Left forelimb (tissue), 1 donor: ENCODE measurements around the gene CNKSR2.

Source experiments
- DNase-seq: peaks from one replicate; pipeline ENCODE4 v3.0.0-alpha.2; 2018; ENCODE audit warnings: low spot score

Gene CNKSR2

GRCh38 chrX:21374163-21374993, at the start of gene CNKSR2:
CNKSR2 (plus strand) TSS chrX:21374418; CDS start chrX:21374898, 480 bp downstream.
- peak; percentile 71 for DNase-seq

GRCh38 chrX:21354725-21355124, 19.5 kb upstream of the CNKSR2 start:
- no peak for DNase-seq

GRCh38 chrX:21355831-21356230, 18.4 kb upstream of the CNKSR2 start:
- DNase-seq = no peak

- DNase-seq = no peak
These were observed 4.6 kb upstream of the CNKSR2 start for GRCh38 chrX:21369613-21370012.

- DNase-seq = no peak
These were observed 1.2 kb upstream of the CNKSR2 start for GRCh38 chrX:21373001-21373400.

GRCh38 chrX:21373637-21374162, 518 bp upstream of the CNKSR2 start:
- no peak for DNase-seq

- peak; percentile 49 for DNase-seq
These were observed 933 bp downstream of the CNKSR2 start for GRCh38 chrX:21374994-21375707.

GRCh38 chrX:21375708-21376009, 1.4 kb downstream of the CNKSR2 start:
- DNase-seq = no peak

GRCh38 chrX:21376636-21377035, 2.4 kb downstream of the CNKSR2 start:
- DNase-seq = no peak

GRCh38 chrX:21379991-21380390, 5.8 kb downstream of the CNKSR2 start:
- no peak for DNase-seq

- DNase-seq = no peak
These were observed 8.5 kb downstream of the CNKSR2 start for GRCh38 chrX:21382715-21383114.

GRCh38 chrX:21383546-21383945, 9.3 kb downstream of the CNKSR2 start:
- no peak for DNase-seq

- no peak for DNase-seq
These were observed 10.0 kb downstream of the CNKSR2 start for GRCh38 chrX:21384178-21384577.

- DNase-seq = no peak
These were observed 20.6 kb downstream of the CNKSR2 start for GRCh38 chrX:21394792-21395191.

- DNase-seq = no peak
These were observed 24.2 kb downstream of the CNKSR2 start for GRCh38 chrX:21398426-21398825.

- no peak for DNase-seq
These were observed 26.3 kb downstream of the CNKSR2 start for GRCh38 chrX:21400408-21401121.

GRCh38 chrX:21408307-21408706, 34.1 kb downstream of the CNKSR2 start:
- no peak for DNase-seq

GRCh38 chrX:21408788-21409187, 34.6 kb downstream of the CNKSR2 start:
- DNase-seq = no peak

GRCh38 chrX:21412029-21412428, 37.8 kb downstream of the CNKSR2 start:
- no peak for DNase-seq

- no peak for DNase-seq
These were observed 38.7 kb downstream of the CNKSR2 start for GRCh38 chrX:21412883-21413282.

- no peak for DNase-seq
These were observed 52.9 kb downstream of the CNKSR2 start for GRCh38 chrX:21427086-21427485.

GRCh38 chrX:21437036-21437435, 62.8 kb downstream of the CNKSR2 start:
- no peak for DNase-seq

GRCh38 chrX:21438792-21439191, 64.6 kb downstream of the CNKSR2 start:
- no peak for DNase-seq
